ENCODE results near the gene MAML2.

MAML2 gene

DNA sequence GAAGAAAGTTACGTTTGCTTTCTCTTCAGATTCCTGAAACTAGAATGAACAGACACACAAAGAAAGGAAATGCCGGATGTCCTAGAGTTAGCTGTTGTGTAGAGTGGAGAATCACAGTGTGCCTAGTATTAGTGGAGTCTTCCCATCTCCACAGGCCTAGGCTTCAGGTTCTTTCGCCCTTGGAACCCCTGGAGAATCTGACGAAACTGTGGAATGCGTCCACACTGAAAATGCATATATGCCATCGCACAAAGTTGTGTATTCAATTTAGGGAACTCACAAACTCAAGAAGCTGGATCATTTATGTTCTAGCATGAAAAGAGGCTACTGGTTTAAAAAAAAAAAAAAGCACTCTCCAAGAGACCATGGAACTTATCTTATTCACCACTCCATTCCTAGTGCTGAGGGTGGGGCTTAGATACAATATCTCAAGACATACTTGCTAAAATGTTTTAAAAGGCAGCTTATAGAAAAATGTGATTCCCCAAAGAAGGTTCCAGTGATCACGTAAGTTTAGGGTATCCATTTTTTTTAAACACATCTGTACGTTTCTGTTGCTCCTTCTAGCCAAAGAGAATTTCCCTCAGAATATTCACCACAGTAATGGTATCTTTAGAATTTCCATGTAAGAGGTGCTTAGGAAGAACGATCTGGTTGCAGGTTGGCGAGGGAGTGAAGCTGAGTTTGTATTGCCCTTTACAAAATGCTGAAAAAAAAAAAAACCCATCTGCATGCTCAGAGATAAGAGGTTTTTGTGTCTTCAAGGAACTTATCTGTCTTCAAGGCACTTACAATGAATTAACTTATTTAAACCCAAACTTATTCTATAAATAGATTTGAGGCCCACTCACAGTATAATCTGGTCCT is 20.0 kb downstream of the MAML2 start:
- H2AFZ ChIP-seq (ENCODE audit: low read depth, low read length): no peak overlapping the region
- H2BK15ac ChIP-seq (ENCODE audit: low read depth, poor library complexity, severe bottlenecking): no peak overlapping the region

DNA sequence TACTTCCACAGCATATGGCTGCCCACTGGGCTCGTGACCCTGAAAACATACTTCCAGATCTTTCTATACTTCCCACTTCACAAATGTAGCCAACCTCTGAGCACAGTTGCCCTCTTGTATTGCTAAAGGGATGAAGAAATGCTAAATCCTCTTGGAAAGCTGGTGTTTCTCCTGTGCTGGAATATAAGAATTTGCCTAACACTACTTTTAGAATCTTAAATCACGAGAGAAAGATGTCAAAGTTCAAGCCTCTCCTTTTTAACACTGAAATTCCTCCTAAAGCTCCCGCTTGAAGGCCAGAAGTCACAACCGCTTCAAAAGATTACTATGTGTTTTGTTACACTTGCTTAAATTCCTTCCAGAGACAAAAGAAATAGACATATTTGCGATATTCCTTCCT is 21.9 kb downstream of the MAML2 start:
- 93% methylated on average over 4 of the region's 5 CpGs for WGBS
- Histone ChIP-seq H3K9ac (ENCODE audit: low read length) (no peak overlapping the region), H3K4me3 (ENCODE audit: insufficient read depth in 1 of 2, low read depth in 1 of 2, low read length in 2 of 2) (no peak overlapping the region)

More for the DNA sequence above, 20.0 kb downstream of the MAML2 start:
- no peak overlapping the region for H2BK120ac ChIP-seq (ENCODE audit: low read depth, low read length)
- peaks cover 12% of the 10 kb centered on the region for H3K4me1 ChIP-seq (ENCODE audit: control insufficient read depth, insufficient read depth, low read depth, low read length)
- no peak overlapping the region for H3K4me2 ChIP-seq (ENCODE audit: low read length, poor library complexity, severe bottlenecking)
- H3K4ac ChIP-seq (ENCODE audit: low read depth in 1 of 2, low read length in 2 of 2): no peak overlapping the region
- no peak overlapping the region for H3K4me3 ChIP-seq (ENCODE audit: insufficient read depth in 1 of 2, low read depth in 1 of 2, low read length in 2 of 2)
- peaks cover 15% of the 10 kb centered on the region for H3K79me1 ChIP-seq (replicated peaks; ENCODE audit: low read length, poor library complexity, severe bottlenecking)
- H3K18ac ChIP-seq (ENCODE audit: low read depth in 1 of 2, low read length in 2 of 2): no peak overlapping the region
- H3K14ac ChIP-seq (ENCODE audit: low read length in 2 of 2): no peak overlapping the region
- H3K9me3 ChIP-seq (ENCODE audit: control insufficient read depth, low read length): no peaks in the 10 kb centered on the region
- H3K9ac ChIP-seq (ENCODE audit: low read length): no peak overlapping the region
- no peak overlapping the region for H2BK5ac ChIP-seq (ENCODE audit: low read depth, low read length, poor library complexity, severe bottlenecking)
- DNase-seq: no peak
- H3K27ac ChIP-seq (ENCODE audit: low read length, poor library complexity, severe bottlenecking): no peak overlapping the region
- peaks cover 0 to 10% of the 10 kb centered on the region in 2 experiments for H3K36me3 ChIP-seq (ENCODE audit: control insufficient read depth in 1 of 2, insufficient read depth in 2 of 2, low read depth in 1 of 2, low read length in 2 of 2)
- H4K91ac ChIP-seq (ENCODE audit: low read length): no peak overlapping the region
- no peak overlapping the region for H3K23ac ChIP-seq (ENCODE audit: low read length in 2 of 2)
- WGBS: 98% methylated on average over 6 of the region's 10 CpGs
- peak overlapping the region; percentile 23 for H2AK5ac ChIP-seq (ENCODE audit: low read length, severe bottlenecking)
- H2BK12ac ChIP-seq (ENCODE audit: low read length in 2 of 2): no peak overlapping the region
- H4K8ac ChIP-seq (ENCODE audit: low read length): no peak overlapping the region
- no peaks in the 10 kb centered on the region for H3K27me3 ChIP-seq (ENCODE audit: control insufficient read depth in 1 of 2, insufficient read depth in 1 of 2, low read length in 2 of 2)

GRCh38 chr11:96319898-96320656 is 22.9 kb downstream of the MAML2 start:
- DNase-seq: no peak
- peaks cover 6 to 15% of the 10 kb centered on the region in 2 experiments for H3K36me3 ChIP-seq (ENCODE audit: control insufficient read depth in 1 of 2, insufficient read depth in 2 of 2, low read depth in 1 of 2, low read length in 2 of 2)
- no peak overlapping the region for H2BK15ac ChIP-seq (ENCODE audit: low read depth, poor library complexity, severe bottlenecking)
- H2BK120ac ChIP-seq (ENCODE audit: low read depth, low read length): no peak overlapping the region
- no peak overlapping the region for H4K8ac ChIP-seq (ENCODE audit: low read length)
- peak overlapping the region; percentile 20 for H2AK5ac ChIP-seq (ENCODE audit: low read length, severe bottlenecking)
- no peak overlapping the region for H2AFZ ChIP-seq (ENCODE audit: low read depth, low read length)
- H3K9me3 ChIP-seq (ENCODE audit: control insufficient read depth, low read length): no peaks in the 10 kb centered on the region
- peaks cover 4% of the 10 kb centered on the region for H3K4me1 ChIP-seq (ENCODE audit: control insufficient read depth, insufficient read depth, low read depth, low read length)
- H3K9ac ChIP-seq (ENCODE audit: low read length): no peak overlapping the region
- H4K91ac ChIP-seq (ENCODE audit: low read length): no peak overlapping the region
- no peak overlapping the region for H3K4ac ChIP-seq (ENCODE audit: low read depth in 1 of 2, low read length in 2 of 2)
- H3K27me3 ChIP-seq (ENCODE audit: control insufficient read depth in 1 of 2, insufficient read depth in 1 of 2, low read length in 2 of 2): no peaks in the 10 kb centered on the region
- H3K79me1 ChIP-seq (replicated peaks; ENCODE audit: low read length, poor library complexity, severe bottlenecking): peaks cover 24% of the 10 kb centered on the region
- H3K4me3 ChIP-seq (ENCODE audit: insufficient read depth in 1 of 2, low read depth in 1 of 2, low read length in 2 of 2): no peak overlapping the region
- no peak overlapping the region for H3K4me2 ChIP-seq (ENCODE audit: low read length, poor library complexity, severe bottlenecking)
- no peak overlapping the region for H2BK12ac ChIP-seq (ENCODE audit: low read length in 2 of 2)
- no peak overlapping the region for H3K14ac ChIP-seq (ENCODE audit: low read length in 2 of 2)
- no peak overlapping the region for H3K23ac ChIP-seq (ENCODE audit: low read length in 2 of 2)
- H2BK5ac ChIP-seq (ENCODE audit: low read depth, low read length, poor library complexity, severe bottlenecking): no peak overlapping the region
- 100% methylated on average over 1 of the region's 2 CpGs for WGBS
- H3K27ac ChIP-seq (ENCODE audit: low read length, poor library complexity, severe bottlenecking): no peak overlapping the region
- no peak overlapping the region for H3K18ac ChIP-seq (ENCODE audit: low read depth in 1 of 2, low read length in 2 of 2)

More for the DNA sequence above, 21.9 kb downstream of the MAML2 start:
- Histone ChIP-seq H3K9me3 (ENCODE audit: control insufficient read depth, low read length) (no peaks in the 10 kb centered on the region), H3K27me3 (ENCODE audit: control insufficient read depth in 1 of 2, insufficient read depth in 1 of 2, low read length in 2 of 2) (no peaks in the 10 kb centered on the region), H2BK15ac (ENCODE audit: low read depth, poor library complexity, severe bottlenecking) (peak overlapping the region; percentile 34), H3K4ac (ENCODE audit: low read depth in 1 of 2, low read length in 2 of 2) (peak overlapping the region in 1 of 2 experiments; percentile 52), H3K4me1 (ENCODE audit: control insufficient read depth, insufficient read depth, low read depth, low read length) (peaks cover 6% of the 10 kb centered on the region), H3K18ac (ENCODE audit: low read depth in 1 of 2, low read length in 2 of 2) (peak overlapping the region in 1 of 2 experiments; percentile 48), H3K79me1 (replicated peaks; ENCODE audit: low read length, poor library complexity, severe bottlenecking) (peaks cover 20% of the 10 kb centered on the region), H2BK5ac (ENCODE audit: low read depth, low read length, poor library complexity, severe bottlenecking) (no peak overlapping the region), H4K8ac (ENCODE audit: low read length) (no peak overlapping the region), H2BK120ac (ENCODE audit: low read depth, low read length) (no peak overlapping the region), H2AK5ac (ENCODE audit: low read length, severe bottlenecking) (peak overlapping the region; percentile 86), H3K23ac (ENCODE audit: low read length in 2 of 2) (no peak overlapping the region), H3K27ac (ENCODE audit: low read length, poor library complexity, severe bottlenecking) (no peak overlapping the region), H3K36me3 (ENCODE audit: control insufficient read depth in 1 of 2, insufficient read depth in 2 of 2, low read depth in 1 of 2, low read length in 2 of 2) (peaks cover 6 to 15% of the 10 kb centered on the region in 2 experiments), H3K4me2 (ENCODE audit: low read length, poor library complexity, severe bottlenecking) (no peak overlapping the region), H3K14ac (ENCODE audit: low read length in 2 of 2) (no peak overlapping the region), H4K91ac (ENCODE audit: low read length) (no peak overlapping the region), H2BK12ac (ENCODE audit: low read length in 2 of 2) (peak overlapping the region; percentile 30 to 33), H2AFZ (ENCODE audit: low read depth, low read length) (no peak overlapping the region)
- no peak for DNase-seq

DNA sequence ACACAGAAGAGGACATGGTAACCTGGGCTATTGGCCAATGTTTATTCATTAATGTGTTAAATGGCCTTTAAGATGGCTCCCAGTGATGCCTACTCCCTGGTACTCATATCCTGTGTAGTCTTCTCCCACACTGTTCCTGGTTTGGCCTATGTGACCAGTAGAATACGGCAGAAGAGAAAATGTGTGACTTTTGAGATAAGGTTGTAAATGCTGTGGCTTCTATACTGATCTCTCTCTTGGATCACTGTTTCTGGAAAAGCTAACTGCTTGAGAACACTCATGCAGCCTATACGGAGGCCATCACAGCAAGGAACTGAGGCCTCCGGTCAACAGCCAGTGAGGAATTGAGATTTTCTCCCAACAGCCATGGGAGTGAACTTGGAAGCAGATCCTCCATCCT is 24.1 kb downstream of the MAML2 start:
- Histone ChIP-seq H3K9me3 (ENCODE audit: control insufficient read depth, low read length) (no peaks in the 10 kb centered on the region), H3K27me3 (ENCODE audit: control insufficient read depth in 1 of 2, insufficient read depth in 1 of 2, low read length in 2 of 2) (no peaks in the 10 kb centered on the region), H3K4me3 (ENCODE audit: insufficient read depth in 1 of 2, low read depth in 1 of 2, low read length in 2 of 2) (no peak overlapping the region), H3K4me1 (ENCODE audit: control insufficient read depth, insufficient read depth, low read depth, low read length) (peaks cover 8% of the 10 kb centered on the region), H2BK15ac (ENCODE audit: low read depth, poor library complexity, severe bottlenecking) (no peak overlapping the region), H3K18ac (ENCODE audit: low read depth in 1 of 2, low read length in 2 of 2) (peak overlapping the region; percentile 16 to 49), H3K4ac (ENCODE audit: low read depth in 1 of 2, low read length in 2 of 2) (no peak overlapping the region), H3K14ac (ENCODE audit: low read length in 2 of 2) (no peak overlapping the region), H3K4me2 (ENCODE audit: low read length, poor library complexity, severe bottlenecking) (no peak overlapping the region), H3K27ac (ENCODE audit: low read length, poor library complexity, severe bottlenecking) (no peak overlapping the region), H3K23ac (ENCODE audit: low read length in 2 of 2) (no peak overlapping the region), H4K91ac (ENCODE audit: low read length) (no peak overlapping the region), H3K79me1 (replicated peaks; ENCODE audit: low read length, poor library complexity, severe bottlenecking) (peaks cover 25% of the 10 kb centered on the region), H2BK120ac (ENCODE audit: low read depth, low read length) (no peak overlapping the region), H2AK5ac (ENCODE audit: low read length, severe bottlenecking) (peak overlapping the region; percentile 29), H2BK12ac (ENCODE audit: low read length in 2 of 2) (peak overlapping the region; percentile 21 to 51), H3K9ac (ENCODE audit: low read length) (no peak overlapping the region), H2AFZ (ENCODE audit: low read depth, low read length) (no peak overlapping the region), H2BK5ac (ENCODE audit: low read depth, low read length, poor library complexity, severe bottlenecking) (no peak overlapping the region), H4K8ac (ENCODE audit: low read length) (peak overlapping the region; percentile 73), H3K36me3 (ENCODE audit: control insufficient read depth in 1 of 2, insufficient read depth in 2 of 2, low read depth in 1 of 2, low read length in 2 of 2) (peaks cover 6 to 15% of the 10 kb centered on the region in 2 experiments)
- no peak for DNase-seq
- 76% methylated on average over 3 of the region's 3 CpGs for WGBS

Measured in mesenchymal stem cell (in vitro differentiated cells and primary cell).